Hippocampal formation (tissue), 2 donors: Measurements from ENCODE around the gene PPP6R3.
"Not testable (repeated sequence)": the region's sequence is repeated elsewhere in the genome, so short reads cannot be mapped to it uniquely, and the experiment has no call there.

Experiments used
- DNase-seq, 2 donors: peaks; one replicate each; lab custom pipeline; 2025; lab: John Stamatoyannopoulos, UW

The PPP6R3 gene

DNA sequence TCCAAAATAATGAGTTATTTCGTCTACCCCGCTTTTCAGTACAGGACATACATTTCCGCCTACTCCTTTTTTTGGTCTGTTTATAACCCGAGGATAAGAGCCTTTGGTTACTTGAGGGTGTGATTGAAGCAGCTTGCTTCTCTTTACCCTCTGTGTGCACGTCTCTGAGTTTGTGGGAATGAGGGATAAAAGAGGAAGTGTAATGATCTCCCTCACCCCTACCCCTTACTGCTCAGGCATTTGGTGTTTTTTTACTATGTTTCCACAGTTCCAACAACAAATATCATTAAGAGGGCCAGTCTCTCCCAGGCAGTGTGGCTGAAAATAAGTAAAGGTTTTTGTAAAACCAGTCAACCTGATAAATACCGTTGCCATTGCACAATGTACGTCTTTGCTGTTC, 140.6 kb downstream of the PPP6R3 start:
- DNase-seq: no peak

DNA sequence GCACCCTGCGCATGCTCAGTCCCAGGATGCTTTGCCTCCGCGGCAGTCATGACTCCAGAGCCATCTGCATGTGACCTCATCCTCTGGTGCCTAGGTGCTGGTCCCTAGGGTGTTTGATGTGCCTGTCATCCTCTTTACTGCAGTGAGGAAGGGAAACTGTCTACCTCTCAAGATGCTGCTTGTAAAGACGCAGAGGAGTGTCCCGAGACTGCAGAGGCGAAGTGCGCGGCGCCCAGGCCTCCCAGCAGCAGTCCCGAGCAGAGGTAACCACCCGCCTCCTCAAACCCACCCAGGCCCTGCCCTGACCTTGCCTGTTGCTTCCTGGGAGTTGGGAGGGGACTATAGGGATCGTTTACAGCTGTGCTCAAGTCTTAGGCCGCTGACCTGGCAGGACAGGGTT, 149.2 kb downstream of the PPP6R3 start:
- no peak for DNase-seq

DNA sequence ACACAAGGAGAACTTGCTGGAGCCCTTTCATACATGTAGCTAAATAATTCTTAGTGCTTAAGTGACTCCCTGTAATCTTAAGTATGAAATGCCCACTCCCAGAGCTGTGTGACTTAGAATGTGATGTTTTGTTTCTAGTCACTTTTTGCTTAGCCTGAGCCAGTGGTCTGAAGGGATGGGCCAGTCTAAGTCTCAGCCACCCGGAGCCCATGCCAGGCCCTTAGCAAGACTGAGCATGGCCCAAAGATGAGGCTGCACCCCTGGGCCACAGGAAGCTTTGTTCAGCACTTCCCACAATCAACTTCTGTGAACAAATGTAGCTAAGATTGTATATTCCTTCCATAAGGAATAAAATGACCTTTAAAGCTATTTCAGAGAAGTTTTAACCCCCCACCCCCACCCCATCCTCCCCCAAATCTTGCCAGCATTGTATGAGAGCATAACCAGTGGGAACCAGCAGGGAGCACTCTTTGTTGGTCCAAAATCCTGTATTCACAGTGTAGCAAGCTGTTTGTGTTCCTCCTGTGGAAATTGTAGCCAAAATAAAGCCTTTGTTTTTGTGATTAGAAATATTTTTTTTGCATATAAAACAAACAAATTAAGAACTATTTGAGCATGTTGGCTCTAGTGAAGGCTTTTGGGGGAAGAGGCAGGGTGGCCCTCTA, 150.0 kb downstream of the PPP6R3 start:
- DNase-seq: peak in 1 of 2 donors; percentile 16

DNA sequence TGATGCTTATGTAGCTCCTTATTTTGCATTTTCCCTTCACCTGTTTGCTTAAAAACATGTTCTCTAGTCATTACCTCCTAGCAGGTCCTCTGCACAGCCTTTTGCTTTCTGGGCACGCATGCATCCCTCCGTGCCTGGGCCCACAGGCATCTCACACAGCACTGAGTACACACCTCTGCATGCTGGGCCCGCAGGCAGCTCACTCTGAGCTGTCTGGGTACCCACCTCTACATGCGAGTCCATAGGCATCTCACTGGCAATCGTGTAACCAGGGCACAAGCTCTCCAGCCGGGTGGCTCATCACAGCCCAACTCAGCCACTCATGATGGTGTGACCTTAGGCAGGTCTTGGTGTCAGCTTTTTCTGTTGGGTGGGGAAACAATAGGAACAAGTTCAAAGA, 155.1 kb downstream of the PPP6R3 start:
- DNase-seq: no peak

DNA sequence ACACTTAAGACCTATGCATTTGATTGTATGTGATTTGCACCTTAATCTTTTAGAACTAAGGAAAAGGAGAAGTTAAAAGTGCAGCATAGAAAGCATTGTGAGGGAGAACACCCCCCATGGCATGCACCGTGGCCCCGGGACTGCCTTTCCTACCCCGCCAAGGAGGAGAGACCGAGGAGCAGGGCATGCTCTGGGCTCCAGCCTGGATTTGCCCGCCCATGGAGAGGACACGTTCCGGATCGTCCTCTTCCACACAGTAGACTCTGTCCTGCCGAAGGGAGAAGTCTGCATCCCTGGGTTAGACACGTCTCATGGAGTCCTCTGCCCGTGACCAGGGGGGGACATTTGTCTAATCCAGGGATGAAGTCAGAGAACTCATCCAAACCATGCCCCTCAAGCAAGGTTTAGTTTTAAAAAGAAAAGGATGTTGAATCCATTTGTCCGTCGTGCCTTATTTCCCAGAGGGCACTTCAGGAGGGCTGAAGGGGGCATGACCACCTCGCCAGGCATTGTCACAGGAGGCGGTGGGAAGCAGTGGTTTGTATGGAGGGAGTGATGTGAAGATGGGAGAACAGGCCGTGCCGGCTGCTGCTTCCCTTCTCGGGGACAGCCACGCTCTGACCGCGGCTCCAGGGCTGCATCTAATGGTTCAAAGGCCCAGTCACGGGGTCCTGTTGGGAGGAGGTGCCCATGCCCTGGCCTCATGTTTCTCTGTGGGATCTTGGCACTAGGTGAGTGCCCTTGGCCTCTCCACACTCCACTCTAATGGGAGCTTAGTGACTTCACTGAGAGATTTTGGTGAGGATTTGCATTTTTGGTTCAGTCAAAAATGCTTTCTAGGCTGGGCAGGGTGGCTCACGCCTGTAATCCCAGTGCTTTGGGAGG, 157.6 kb downstream of the PPP6R3 start:
- DNase-seq: no peak

DNA sequence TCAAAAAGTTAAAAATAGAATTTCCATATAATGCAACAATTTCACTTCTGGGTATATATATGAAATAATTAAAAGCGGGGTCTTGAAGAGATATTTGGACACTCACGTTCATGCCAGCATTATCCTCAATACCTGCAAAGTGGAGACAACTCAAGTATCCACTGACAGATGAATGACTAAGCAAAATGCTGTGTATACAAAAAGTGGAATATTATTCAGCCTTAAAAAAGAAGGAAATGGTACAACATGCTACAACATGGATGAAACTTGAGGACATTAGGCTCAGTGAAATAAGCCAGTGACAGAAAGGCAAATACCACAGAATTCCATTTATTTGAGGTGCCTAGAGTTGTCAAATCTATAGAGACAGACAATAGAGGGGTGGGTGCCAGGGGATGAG, 161.3 kb downstream of the PPP6R3 start:
- no peak for DNase-seq

DNA sequence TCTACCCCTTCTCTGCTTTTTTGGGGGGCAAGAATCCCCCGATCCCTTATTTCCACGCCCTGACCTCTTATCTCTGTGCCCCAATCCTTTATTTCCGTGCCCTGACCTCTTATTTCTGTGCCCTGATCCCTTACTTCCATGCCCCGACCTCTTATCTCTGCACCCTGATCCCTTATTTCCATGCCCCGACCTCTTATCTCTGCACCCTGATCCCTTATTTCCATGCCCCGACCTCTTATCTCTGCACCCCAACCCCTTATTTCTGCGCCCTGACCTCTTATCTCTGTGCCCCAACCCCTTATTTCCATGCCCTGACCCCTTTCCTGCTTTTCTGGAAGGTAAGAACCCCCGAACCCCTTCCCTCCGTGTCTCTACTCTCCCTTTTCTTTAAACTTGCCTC, 163.2 kb downstream of the PPP6R3 start:
- DNase-seq: not testable (repeated sequence)

DNA sequence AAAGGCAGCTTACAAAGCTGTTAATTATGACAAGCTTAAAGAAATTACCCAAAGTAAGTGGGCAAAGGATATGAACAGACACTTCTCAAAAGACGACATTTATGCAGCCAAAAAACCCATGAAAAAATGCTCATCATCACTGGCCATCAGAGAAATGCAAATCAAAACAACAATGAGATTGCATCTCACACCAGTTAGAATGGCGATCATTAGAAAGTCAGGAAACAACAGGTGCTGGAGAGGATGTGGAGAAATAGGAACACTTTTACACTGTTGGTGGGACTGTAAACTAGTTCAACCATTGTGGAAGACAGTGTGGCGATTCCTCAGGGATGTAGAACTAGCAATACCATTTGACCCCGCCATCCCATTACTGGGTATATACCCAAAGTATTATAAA, 164.5 kb downstream of the PPP6R3 start:
- not testable (repeated sequence) for DNase-seq

DNA sequence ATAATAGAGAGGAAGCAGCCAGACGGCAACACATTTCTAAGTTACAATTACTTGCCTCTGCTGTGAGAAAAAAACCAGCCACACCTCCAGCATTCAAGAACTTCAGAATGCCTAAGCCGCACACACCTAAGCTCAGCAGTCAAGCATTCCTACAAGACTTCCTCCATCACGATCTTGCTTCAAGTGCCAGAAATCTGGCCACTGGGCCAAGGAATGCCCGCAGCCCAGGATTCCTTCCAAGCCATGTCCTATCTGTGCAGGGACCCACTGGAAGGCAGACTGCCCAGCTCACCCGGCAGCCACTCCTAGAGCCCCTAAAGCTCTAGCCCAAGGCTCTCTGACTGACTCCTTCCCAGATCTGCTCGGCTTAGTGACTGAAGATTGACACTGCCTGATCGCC, 165.7 kb downstream of the PPP6R3 start:
- DNase-seq: not testable (repeated sequence)

DNA sequence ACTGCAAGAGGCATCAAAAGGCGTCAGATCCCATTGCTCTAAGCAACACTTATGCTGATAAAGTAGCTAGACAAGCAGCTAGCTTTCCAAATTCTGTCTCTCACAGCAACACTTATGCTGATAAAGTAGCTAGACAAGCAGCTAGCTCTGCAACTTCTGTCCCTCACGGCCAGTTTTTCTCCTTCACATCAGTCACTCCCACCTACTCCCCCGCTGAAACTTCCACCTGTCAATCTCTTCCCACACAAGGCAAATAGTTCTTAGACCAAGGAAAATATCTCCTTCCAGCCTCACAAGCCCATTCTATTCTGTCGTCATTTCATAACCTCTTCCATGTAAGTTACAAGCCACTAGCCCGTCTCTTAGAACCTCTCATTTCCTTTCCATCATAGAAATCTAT, 168.3 kb downstream of the PPP6R3 start:
- DNase-seq: not testable (repeated sequence)

DNA sequence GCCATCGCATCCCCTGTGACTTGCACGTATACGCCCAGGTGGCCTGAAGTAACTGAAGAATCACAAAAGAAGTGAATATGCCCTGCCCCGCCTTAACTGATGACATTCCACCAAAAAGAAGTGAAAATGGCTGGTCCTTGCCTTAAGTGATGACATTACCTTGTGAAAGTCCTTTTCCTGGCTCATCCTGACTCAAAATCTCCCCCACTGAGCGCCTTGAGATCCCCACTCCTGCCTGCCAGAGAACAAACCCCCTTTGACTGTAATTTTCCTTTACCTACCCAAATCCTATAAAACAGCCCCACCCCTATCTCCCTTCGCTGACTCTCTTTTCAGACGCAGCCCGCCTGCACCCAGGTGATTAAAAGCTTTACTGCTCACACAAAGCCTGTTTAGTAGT, 171.8 kb downstream of the PPP6R3 start:
- DNase-seq: not testable (repeated sequence)

DNA sequence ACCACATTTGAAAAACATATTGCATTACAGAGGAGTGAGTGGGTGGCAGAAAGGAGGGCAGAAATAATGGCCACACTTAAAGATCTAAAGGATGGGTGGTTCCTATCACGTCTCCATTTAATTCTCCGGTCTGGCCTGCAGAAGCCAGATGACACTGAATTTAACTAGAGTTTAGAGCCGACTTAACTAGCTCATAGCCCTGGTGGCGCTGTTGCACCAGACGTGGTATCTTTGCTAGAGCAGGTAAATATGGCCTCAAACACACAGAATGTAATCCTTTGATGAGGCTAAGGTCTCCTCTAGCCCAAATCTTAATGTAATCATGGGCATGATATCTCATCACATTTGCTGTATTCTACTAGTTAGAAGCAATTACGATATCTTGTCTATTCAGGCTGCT, 172.2 kb downstream of the PPP6R3 start:
- DNase-seq: peak in 1 of 2 donors; percentile 8

DNA sequence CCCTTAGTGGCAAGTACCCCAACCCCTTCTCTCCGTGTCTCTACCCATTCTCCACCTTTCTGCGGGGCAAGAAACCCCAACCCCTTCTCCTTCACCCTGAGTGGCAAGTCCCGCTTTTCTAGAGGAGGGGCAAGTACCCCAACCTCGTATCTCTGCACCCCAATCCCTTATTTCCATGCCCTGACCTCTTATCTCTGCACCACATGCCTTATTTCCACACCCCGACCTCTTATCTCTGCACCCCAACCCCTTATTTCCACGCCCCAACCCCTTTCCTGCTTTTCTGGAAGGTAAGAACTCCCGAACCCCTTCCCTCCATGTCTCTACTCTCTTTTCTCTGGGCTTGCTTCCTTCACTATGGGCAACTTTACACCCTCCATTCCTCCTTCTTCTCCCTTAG, 174.1 kb downstream of the PPP6R3 start:
- not testable (repeated sequence) for DNase-seq

DNA sequence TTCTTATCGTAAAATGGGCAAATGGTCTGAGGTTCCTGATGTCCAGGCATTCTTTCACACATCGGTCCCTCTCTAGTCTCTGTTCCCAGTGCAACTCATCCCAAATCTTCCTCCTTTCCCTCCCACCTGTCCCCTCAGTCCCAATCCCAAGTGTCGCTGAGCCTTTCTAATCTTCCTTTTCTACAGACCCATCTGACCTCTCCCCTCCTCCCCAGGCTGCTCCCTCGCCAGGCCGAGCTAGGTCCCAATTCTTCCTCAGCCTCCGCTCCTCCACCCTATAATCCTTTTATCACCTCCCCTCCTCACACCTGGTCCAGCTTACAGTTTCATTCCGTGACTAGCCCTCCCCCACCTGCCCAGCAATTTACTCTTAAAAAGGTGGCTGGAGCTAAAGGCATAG, 174.6 kb downstream of the PPP6R3 start:
- DNase-seq: not testable (repeated sequence)

DNA sequence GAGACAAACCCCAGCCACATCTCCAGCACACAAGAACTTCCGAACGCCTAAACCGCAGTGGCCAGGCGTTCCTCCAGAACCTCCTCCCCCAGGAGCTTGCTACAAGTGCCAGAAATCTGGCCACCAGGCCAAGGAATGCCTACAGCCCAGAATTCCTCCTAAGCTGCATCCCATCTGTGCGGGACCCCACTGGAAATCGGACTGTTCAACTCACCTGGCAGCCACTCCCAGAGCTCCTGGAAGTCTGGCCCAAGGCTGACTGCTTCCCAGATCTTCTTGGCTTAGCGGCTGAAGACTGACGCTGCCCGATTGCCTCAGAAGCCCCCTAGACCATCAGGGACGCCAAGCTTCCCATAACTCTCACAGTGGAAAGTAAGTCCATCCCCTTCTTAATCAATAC, 175.3 kb downstream of the PPP6R3 start:
- not testable (repeated sequence) for DNase-seq

DNA sequence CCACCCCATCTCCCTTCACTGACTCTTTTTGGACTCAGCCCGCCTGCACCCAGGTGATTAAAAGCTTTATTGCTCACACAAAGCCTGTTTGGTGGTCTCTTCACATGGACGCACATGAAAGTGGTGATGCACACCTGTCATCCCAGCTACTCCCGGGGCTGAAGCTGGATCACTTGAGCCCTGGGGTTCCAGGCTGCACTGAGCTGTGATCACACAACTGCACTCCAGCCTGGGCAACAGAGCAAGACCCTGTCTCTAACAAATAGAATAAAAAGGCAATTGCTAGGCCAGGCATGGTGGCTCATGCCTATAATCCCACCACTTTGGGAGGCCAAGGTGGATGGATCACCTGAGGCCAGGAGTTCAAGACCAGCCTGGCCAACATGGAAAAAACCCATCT, 178.8 kb downstream of the PPP6R3 start:
- not testable (repeated sequence) for DNase-seq

DNA sequence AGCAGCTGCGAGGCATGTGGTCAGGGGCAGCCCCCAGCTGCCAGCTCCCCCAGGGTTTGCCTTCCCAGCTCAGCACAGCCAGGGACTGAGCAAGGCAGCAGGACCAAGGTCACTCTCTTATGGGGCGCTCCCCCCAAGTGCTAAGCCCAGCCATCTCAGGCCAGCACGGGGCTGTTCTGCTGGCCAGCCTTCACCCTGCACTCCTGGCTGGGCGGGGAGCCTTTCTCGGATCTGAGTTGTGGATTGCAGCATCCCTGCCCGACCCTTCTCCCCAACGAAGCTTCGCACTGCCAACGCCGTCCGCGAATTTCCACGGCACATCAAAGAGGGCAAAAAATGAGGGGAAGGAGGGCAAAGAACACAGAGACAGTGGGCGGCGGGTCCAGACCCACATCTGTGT, 181.3 kb downstream of the PPP6R3 start:
- DNase-seq: no peak

DNA sequence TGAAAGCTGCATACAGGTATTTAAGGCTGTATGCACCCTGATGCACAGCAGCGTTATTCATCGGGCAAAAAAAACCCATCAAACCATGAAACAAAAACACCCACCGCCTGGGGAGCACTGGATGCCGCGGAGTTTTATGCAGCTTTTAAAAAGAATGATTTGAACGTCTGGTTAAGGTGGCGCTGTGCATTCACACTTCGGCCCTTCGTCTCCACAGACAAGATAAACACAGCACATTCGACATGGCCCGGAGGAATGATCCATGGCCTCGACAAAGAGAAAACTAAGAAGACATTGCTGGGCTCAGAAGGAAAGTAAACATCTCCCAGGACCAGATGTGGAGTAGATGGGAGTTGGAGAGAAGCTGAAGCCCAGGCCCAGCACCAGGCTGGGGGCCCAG, 183.0 kb downstream of the PPP6R3 start:
- DNase-seq: no peak

DNA sequence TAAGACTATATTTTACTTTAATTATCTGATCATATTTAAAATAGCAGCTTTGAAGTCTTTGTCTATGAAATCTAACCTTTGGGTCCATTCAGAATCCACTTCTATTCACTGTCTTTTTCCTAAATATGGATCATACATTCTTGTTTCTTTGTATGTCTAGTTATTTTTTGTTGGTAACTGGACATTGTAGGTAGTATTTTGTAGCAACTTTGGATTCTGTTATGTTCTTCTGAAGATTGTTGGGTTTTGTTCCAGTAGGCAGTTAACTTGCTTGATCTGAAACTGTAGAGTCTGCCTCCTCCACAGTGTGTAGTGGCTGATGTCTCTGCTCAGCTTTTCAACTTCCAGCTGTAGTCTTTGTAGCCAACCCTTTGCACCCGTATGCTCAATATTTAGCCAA, 186.3 kb downstream of the PPP6R3 start:
- DNase-seq: no peak

DNA sequence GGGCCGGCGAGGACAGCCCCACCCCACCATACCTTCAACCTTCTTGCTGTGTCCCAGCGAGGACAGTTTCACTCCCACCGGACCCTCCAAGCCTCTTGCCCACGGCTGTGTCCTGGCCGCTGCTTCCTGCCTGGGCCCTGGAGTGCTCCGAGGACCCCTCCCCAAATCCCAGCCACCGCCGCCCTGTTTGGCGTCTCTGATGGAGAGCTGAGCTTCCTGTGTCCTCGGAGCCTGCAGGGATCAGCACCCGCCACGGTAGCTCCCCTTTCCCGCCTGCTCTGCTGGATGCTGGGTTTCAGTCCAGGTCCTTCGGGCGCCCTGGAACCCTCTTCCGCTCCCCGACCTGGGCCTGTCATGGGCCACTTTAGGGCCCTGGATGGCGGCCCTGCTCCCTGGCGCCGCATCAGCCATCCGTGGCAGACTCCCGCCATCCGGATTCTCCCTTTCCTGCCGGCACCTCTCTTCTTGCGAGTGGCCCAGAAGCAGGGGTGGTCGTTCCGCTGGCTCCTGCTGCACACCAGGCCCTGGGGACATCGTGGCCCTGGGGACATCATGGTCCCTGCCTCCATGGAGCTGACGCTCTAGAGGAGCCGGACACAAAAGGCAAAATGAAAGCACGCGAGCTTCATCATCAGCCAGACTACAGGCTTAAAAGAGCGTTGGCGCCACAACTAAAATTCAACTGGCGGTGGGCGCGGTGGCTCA, 189.5 kb downstream of the PPP6R3 start:
- no peak for DNase-seq

DNA sequence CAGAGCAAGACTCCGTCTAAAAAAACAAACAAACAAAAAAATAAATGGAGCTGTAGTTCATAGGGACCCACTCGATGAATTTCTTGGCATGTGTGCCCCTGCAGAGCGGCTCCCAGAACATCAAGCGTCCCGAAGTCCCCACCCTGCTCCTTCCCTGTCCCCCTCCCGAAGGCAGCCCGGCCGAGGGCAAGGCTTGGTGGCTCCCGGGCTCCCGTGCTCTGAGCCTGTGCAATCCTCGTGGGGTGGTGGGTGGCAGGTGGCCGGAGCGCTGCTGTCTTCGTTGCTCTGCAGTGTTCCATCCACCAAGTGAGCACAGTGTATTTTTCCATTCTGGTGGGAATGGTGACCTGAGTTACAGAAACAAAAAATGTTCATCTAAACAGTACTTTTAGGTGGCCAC, 190.2 kb downstream of the PPP6R3 start:
- DNase-seq: no peak

DNA sequence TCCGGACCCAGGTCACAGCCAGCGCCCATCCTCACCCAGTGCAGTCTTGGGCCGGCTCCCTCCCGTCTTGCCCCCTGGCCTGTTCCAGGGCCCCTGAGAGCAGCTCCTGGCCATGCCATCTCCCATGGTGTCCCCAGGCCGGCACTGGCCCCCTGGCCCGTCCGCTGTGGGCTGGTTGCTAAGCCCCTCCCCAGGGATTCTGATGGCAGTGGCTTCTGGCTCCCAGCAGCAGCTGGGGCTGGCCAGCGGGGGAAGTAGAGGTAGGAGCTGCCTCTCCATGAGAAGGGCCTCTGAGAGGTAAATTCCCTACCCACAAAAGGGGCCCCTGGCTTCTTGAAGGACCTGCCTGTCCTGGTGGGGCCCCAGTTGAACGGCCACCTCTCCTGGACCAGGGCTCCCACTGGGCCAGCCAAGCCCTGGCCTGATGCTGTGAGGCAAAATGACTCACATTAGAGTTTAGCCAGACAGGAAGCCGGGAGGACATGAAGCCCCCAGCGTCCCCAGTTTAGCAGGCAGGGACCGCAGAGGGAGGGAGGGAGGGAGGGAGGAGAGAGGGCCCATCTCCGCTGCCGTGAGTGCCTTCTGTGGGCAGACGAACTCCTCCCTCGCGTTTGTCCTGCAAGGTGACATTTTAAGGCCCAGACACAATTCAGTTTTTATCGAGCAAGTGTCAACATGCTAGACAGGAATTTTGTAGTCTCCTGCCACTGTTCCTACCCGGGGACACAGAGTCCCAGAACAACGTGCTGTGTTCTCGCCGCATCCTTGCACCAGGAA, 190.8 kb downstream of the PPP6R3 start:
- no peak for DNase-seq
